Natural killer cell treated with Interleukin-12 subunit alpha and Interleukin-12 subunit beta and Interleukin-15 and Interleukin-18, amount 100 ng/mL, for 72 hours (primary cell): ENCODE measurements around the gene MAP4. TPM values are rescaled to one million over a fixed set of nuclear protein-coding genes. Genes with fewer than 3 reads are reported as not detected.
"Not testable (repeated sequence)": the region's sequence is repeated elsewhere in the genome, so short reads cannot be mapped to it uniquely, and the experiment has no call there.

Experiments used
- ATAC-seq, 2 donors: fragments of 150-1000 bp; cut with Tn5 transposase in 1 of 2; sonication (Bioruptor Pico), chemical (Tn5 transposase) in 1 of 2; 2 replicates each; pipeline ENCODE4 v1.10.0; 2021
- DNase-seq: peaks from one replicate; pipeline ENCODE4 v3.0.0; 2022; ENCODE audit warnings: low spot score
- H3K27ac Mint-ChIP-seq, 2 donors: 1 replicate in 1 of 2; 2 replicates in 1 of 2; pipeline ENCODE4 v1.8.0; 2022; ENCODE audit warnings: mixed read lengths in 2 of 2, mild to moderate bottlenecking in 1 of 2, moderate library complexity in 1 of 2
- H3K27me3 Mint-ChIP-seq, 2 donors: 1 replicate in 1 of 2; 2 replicates in 1 of 2; pipeline ENCODE4 v1.8.0; 2022; ENCODE audit warnings: mixed read lengths in 2 of 2
- H3K36me3 Mint-ChIP-seq: one replicate; pipeline ENCODE4 v1.8.0; 2022; ENCODE audit warnings: mixed read lengths
- H3K4me1 Mint-ChIP-seq, 2 donors: 1 replicate in 1 of 2; 2 replicates in 1 of 2; pipeline ENCODE4 v1.8.0; 2022; ENCODE audit warnings: low read depth in 2 of 2, mixed read lengths in 2 of 2, mild to moderate bottlenecking in 1 of 2
- H3K4me3 Mint-ChIP-seq: one replicate; pipeline ENCODE4 v1.8.0; 2022; ENCODE audit warnings: mixed read lengths
- H3K9me3 Mint-ChIP-seq: 2 replicates; pipeline ENCODE4 v1.8.0; 2022; ENCODE audit warnings: mixed read lengths
- total RNA-seq, 2 donors: library from RNA; stranded (reverse); gene quantifications; one replicate each; pipeline ENCODE4 v1.2.3, GENCODE V29; 2022

The MAP4 gene
- total RNA-seq, 2 donors from 2014 or later: 129 to 151 TPM

- Mint-ChIP-seq H3K27ac (no peak overlapping the region), H3K4me3 (no peak overlapping the region), H3K36me3 (peaks cover under 1% of the 10 kb centered on the region), H3K9me3 (no peaks in the 10 kb centered on the region), H3K4me1 (peaks cover 32 to 36% of the 10 kb centered on the region in 2 donors), H3K27me3 (no peaks in the 10 kb centered on the region)
- no peak for ATAC-seq
- no peak for DNase-seq
Observed at GRCh38 chr3:48026951-48027908, 11.0 kb upstream of the MAP4 start.

- Mint-ChIP-seq H3K4me1 (peaks cover 37 to 38% of the 10 kb centered on the region in 2 donors), H3K9me3 (no peaks in the 10 kb centered on the region), H3K36me3 (peaks cover 5% of the 10 kb centered on the region), H3K27me3 (no peaks in the 10 kb centered on the region), H3K4me3 (no peak overlapping the region), H3K27ac (no peak overlapping the region)
- DNase-seq (no peak), ATAC-seq (no peak)
Observed at GRCh38 chr3:48026098-48026497, 9.9 kb upstream of the MAP4 start.

- Mint-ChIP-seq H3K36me3 (peaks cover 5% of the 10 kb centered on the region), H3K27ac (peak overlapping the region in 1 of 2 donors; percentile 10), H3K27me3 (no peaks in the 10 kb centered on the region), H3K4me3 (no peak overlapping the region), H3K4me1 (peaks cover 39 to 43% of the 10 kb centered on the region in 2 donors), H3K9me3 (no peaks in the 10 kb centered on the region)
- ATAC-seq: no peak
- DNase-seq: no peak
Observed at GRCh38 chr3:48024401-48024800, 8.2 kb upstream of the MAP4 start.

- ATAC-seq (no peak), DNase-seq (no peak)
- H3K27me3 Mint-ChIP-seq: no peaks in the 10 kb centered on the region
- H3K27ac Mint-ChIP-seq: peak overlapping the region; percentile 10 to 82
- H3K36me3 Mint-ChIP-seq: peaks cover 5% of the 10 kb centered on the region
- H3K9me3 Mint-ChIP-seq: no peaks in the 10 kb centered on the region
- peaks cover 38 to 39% of the 10 kb centered on the region in 2 donors for H3K4me1 Mint-ChIP-seq
- H3K4me3 Mint-ChIP-seq: peak overlapping the region; percentile 67
Observed at GRCh38 chr3:48023377-48023776, 7.2 kb upstream of the MAP4 start.

GRCh38 chr3:48022178-48022577 is 6.0 kb upstream of the MAP4 start:
- Mint-ChIP-seq H3K9me3 (no peaks in the 10 kb centered on the region), H3K36me3 (peaks cover 5% of the 10 kb centered on the region), H3K4me3 (peak overlapping the region; percentile 67), H3K4me1 (peaks cover 38 to 40% of the 10 kb centered on the region in 2 donors), H3K27me3 (no peaks in the 10 kb centered on the region), H3K27ac (peak overlapping the region; percentile 10 to 82)
- ATAC-seq (peak; percentile 48 to 75), DNase-seq (no peak)

GRCh38 chr3:48018841-48019240 is 2.6 kb upstream of the MAP4 start:
- no peaks in the 10 kb centered on the region for H3K9me3 Mint-ChIP-seq
- no peaks in the 10 kb centered on the region for H3K27me3 Mint-ChIP-seq
- H3K4me3 Mint-ChIP-seq: no peak overlapping the region
- H3K4me1 Mint-ChIP-seq: peaks cover 55 to 59% of the 10 kb centered on the region in 2 donors
- peaks cover 5% of the 10 kb centered on the region for H3K36me3 Mint-ChIP-seq
- no peak for DNase-seq
- no peak for ATAC-seq
- H3K27ac Mint-ChIP-seq: peak overlapping the region in 1 of 2 donors; percentile 72

- Mint-ChIP-seq H3K27ac (peak overlapping the region; percentile 48 to 70), H3K4me1 (peaks cover 39 to 44% of the 10 kb centered on the region in 2 donors), H3K36me3 (no peaks in the 10 kb centered on the region), H3K4me3 (no peak overlapping the region), H3K27me3 (no peaks in the 10 kb centered on the region), H3K9me3 (no peaks in the 10 kb centered on the region)
- DNase-seq: no peak
- ATAC-seq: peak in 1 of 2 donors; percentile 15
Observed at GRCh38 chr3:48015431-48016180, 610 bp downstream of the MAP4 start.

- Mint-ChIP-seq H3K9me3 (no peaks in the 10 kb centered on the region), H3K27ac (peak overlapping the region in 1 of 2 donors; percentile 39), H3K4me1 (peaks cover 35 to 46% of the 10 kb centered on the region in 2 donors), H3K27me3 (no peaks in the 10 kb centered on the region), H3K36me3 (no peaks in the 10 kb centered on the region), H3K4me3 (no peak overlapping the region)
- ATAC-seq (peak in 1 of 2 donors; percentile 28), DNase-seq (no peak)
Observed at GRCh38 chr3:48014358-48014757, 1.9 kb downstream of the MAP4 start.

- ATAC-seq (peak in 1 of 2 donors; percentile 73), DNase-seq (no peak)
- H3K4me3 Mint-ChIP-seq: no peak overlapping the region
- no peaks in the 10 kb centered on the region for H3K36me3 Mint-ChIP-seq
- peak overlapping the region; percentile 39 to 72 for H3K27ac Mint-ChIP-seq
- H3K9me3 Mint-ChIP-seq: no peaks in the 10 kb centered on the region
- H3K4me1 Mint-ChIP-seq: peaks cover 35 to 43% of the 10 kb centered on the region in 2 donors
- H3K27me3 Mint-ChIP-seq: no peaks in the 10 kb centered on the region
Observed at GRCh38 chr3:48013288-48013980, 2.8 kb downstream of the MAP4 start.

- DNase-seq (no peak), ATAC-seq (no peak)
- Mint-ChIP-seq H3K27me3 (no peaks in the 10 kb centered on the region), H3K36me3 (no peaks in the 10 kb centered on the region), H3K9me3 (no peaks in the 10 kb centered on the region), H3K4me3 (no peak overlapping the region), H3K4me1 (peaks cover 38 to 48% of the 10 kb centered on the region in 2 donors), H3K27ac (no peak overlapping the region)
Observed at GRCh38 chr3:48012659-48013058, 3.6 kb downstream of the MAP4 start.

GRCh38 chr3:48008066-48008465 is 8.2 kb downstream of the MAP4 start:
- not testable (repeated sequence) for H3K4me3 Mint-ChIP-seq, H3K9me3 Mint-ChIP-seq, H3K27ac Mint-ChIP-seq, ATAC-seq, H3K27me3 Mint-ChIP-seq, DNase-seq, H3K36me3 Mint-ChIP-seq
- peaks cover 5 to 25% of the 10 kb centered on the region in 2 donors for H3K4me1 Mint-ChIP-seq

- not testable (repeated sequence) for H3K36me3 Mint-ChIP-seq
Observed at GRCh38 chr3:48007361-48007760, 8.9 kb downstream of the MAP4 start.

GRCh38 chr3:48006794-48007193 is 9.4 kb downstream of the MAP4 start:
- not testable (repeated sequence) for H3K27me3 Mint-ChIP-seq, H3K4me3 Mint-ChIP-seq, H3K27ac Mint-ChIP-seq, ATAC-seq, DNase-seq, H3K36me3 Mint-ChIP-seq, H3K9me3 Mint-ChIP-seq
- peaks cover 5 to 22% of the 10 kb centered on the region in 2 donors for H3K4me1 Mint-ChIP-seq

More at GRCh38 chr3:48007361-48007760, 8.9 kb downstream of the MAP4 start:
- H3K4me1 Mint-ChIP-seq: peaks cover 5 to 25% of the 10 kb centered on the region in 2 donors
- H3K9me3 Mint-ChIP-seq, H3K4me3 Mint-ChIP-seq, DNase-seq, ATAC-seq, H3K27ac Mint-ChIP-seq, H3K27me3 Mint-ChIP-seq: not testable (repeated sequence)
